Measurements from ENCODE around the gene OSBP2. TPM values are rescaled to one million over a fixed set of nuclear protein-coding genes. Genes with fewer than 3 reads are reported as not detected.
"Not testable (repeated sequence)": the region's sequence is repeated elsewhere in the genome, so short reads cannot be mapped to it uniquely, and the experiment has no call there.

OSBP2 gene
- total RNA-seq, 1 donor from 2014 or later = 2.1 TPM

DNA sequence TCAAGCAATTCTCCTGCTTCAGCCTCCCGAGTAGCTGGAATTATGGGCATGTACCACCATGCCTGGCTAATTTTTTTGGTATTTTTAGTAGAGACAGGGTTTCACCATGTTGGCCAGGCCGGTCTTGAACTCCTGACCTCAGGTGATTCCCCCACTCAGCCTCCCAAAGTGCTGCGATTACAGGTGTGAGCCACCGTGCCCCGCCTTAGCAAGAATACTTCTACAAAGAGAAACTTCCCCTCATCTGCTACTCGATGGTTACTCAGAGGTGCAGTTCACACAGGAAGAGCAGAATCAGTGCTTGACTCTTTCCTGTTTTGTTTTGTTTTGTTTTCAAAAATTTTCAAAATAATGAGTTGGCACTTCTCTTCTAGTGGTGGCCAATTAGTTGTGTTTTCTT lies 15.3 kb downstream of the OSBP2 start:
- not testable (repeated sequence) for H3K27me3 Mint-ChIP-seq (ENCODE audit: low read depth)

DNA sequence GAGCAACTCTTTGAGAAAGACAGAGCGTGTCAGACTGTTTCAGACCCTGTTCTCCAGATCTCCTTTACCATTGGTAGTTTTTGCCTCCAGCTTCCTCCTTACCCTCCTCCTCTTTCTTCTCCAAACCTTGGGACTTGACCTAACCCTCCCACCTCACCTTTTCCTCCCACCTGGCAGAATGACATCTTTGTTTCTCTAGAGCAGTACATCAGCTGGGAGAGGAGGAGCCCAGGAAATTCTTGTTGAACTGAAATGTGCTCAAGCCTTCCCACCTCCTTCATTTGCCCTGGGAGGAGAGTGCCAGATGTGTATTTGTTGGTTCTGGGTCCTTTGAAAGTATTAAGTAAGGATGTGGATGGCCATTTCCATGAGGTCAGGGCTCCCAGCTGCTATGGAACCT lies 17.4 kb downstream of the OSBP2 start:
- H3K4me3 Mint-ChIP-seq (ENCODE audit: low read depth) = no peak overlapping the region
- DNase-seq (ENCODE audit: low spot score) = no peak
- no peaks in the 10 kb centered on the region for H3K36me3 Mint-ChIP-seq (ENCODE audit: low read depth)
- H3K9me3 Mint-ChIP-seq = peaks cover 3% of the 10 kb centered on the region
- no peaks in the 10 kb centered on the region for H3K27me3 Mint-ChIP-seq (ENCODE audit: low read depth)
- peaks cover 10% of the 10 kb centered on the region for H3K4me1 Mint-ChIP-seq (ENCODE audit: low read depth)
- intact Hi-C loops (cut with micrococcal nuclease) = no loop called here
- no peak overlapping the region for H3K27ac Mint-ChIP-seq

More for the DNA sequence above, 15.3 kb downstream of the OSBP2 start:
- H3K27ac Mint-ChIP-seq = peak overlapping the region; percentile 8
- not testable (repeated sequence) for H3K36me3 Mint-ChIP-seq (ENCODE audit: low read depth); DNase-seq (ENCODE audit: low spot score); H3K9me3 Mint-ChIP-seq; H3K4me3 Mint-ChIP-seq (ENCODE audit: low read depth)
- peaks cover 25% of the 10 kb centered on the region for H3K4me1 Mint-ChIP-seq (ENCODE audit: low read depth)
- intact Hi-C loops (cut with micrococcal nuclease) = loop anchor here (5.0 kb wide), 1 partner anchor 32 kb away; no protein-coding TSS in a partner anchor

GRCh38 chr22:30714062-30714461 lies 19.4 kb downstream of the OSBP2 start:
- no peak overlapping the region for H3K27ac Mint-ChIP-seq
- intact Hi-C loops (cut with micrococcal nuclease) = no loop called here
- peaks cover 3% of the 10 kb centered on the region for H3K9me3 Mint-ChIP-seq
- H3K27me3 Mint-ChIP-seq (ENCODE audit: low read depth) = no peaks in the 10 kb centered on the region
- H3K36me3 Mint-ChIP-seq (ENCODE audit: low read depth) = no peaks in the 10 kb centered on the region
- peaks cover 14% of the 10 kb centered on the region for H3K4me1 Mint-ChIP-seq (ENCODE audit: low read depth)
- no peak for DNase-seq (ENCODE audit: low spot score)
- no peak overlapping the region for H3K4me3 Mint-ChIP-seq (ENCODE audit: low read depth)

DNA sequence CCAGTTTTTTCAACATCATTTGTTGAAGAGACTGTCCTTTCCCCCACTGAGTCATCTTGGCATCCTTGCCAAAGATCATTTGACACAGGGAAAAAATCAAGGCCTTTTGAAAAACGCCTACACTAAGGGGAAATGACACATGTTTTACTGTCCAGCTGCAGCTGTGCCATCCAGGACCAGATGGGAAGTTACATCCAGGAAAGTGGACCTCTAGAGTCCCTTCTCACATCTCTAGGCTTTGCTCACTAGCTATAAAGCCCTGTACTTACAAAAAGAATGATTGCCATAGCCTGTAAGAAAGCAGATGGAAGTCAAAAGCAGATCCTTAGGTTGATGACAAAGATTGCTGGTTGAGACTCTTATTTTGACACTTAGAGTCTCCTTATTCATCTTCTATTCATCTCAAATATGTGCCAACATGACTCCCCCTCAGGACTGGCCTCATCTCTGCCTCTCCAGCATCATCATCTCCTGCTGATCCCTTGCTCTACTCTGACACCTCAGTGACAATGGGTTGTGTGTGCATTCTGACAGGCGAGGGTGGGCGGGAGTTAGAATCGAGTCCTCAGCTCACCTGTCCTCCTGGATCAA lies 22.8 kb downstream of the OSBP2 start:
- Mint-ChIP-seq H3K36me3 (ENCODE audit: low read depth) (no peaks in the 10 kb centered on the region), H3K27ac (no peak overlapping the region), H3K4me1 (ENCODE audit: low read depth) (peaks cover 6% of the 10 kb centered on the region), H3K27me3 (ENCODE audit: low read depth) (no peaks in the 10 kb centered on the region), H3K4me3 (ENCODE audit: low read depth) (no peak overlapping the region), H3K9me3 (no peaks in the 10 kb centered on the region)
- DNase-seq (ENCODE audit: low spot score) = no peak
- intact Hi-C loops (cut with micrococcal nuclease) = no loop called here

DNA sequence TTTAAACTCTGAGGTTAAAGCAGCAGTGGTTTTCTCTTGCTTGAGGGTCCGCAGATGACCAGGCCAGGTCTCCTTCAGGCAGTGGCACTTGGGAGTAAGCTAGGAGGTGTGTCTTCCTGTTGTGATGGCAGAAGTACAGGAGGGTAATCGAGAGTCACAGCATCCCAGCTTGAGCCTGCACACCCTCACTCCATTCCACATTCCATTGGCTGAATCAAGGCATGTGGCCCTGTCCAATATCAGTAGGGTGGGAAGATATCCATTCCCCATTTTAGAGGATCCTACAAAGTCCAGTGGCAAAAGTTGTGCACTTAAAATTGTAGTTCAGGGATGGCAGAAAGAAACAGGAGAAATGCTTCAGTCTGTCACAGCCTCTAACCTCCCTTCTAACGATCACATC lies 23.3 kb downstream of the OSBP2 start:
- H3K9me3 Mint-ChIP-seq = no peaks in the 10 kb centered on the region
- H3K4me3 Mint-ChIP-seq (ENCODE audit: low read depth) = no peak overlapping the region
- DNase-seq (ENCODE audit: low spot score) = no peak
- intact Hi-C loops (cut with micrococcal nuclease) = no loop called here
- peaks cover 6% of the 10 kb centered on the region for H3K4me1 Mint-ChIP-seq (ENCODE audit: low read depth)
- H3K27ac Mint-ChIP-seq = no peak overlapping the region
- no peaks in the 10 kb centered on the region for H3K36me3 Mint-ChIP-seq (ENCODE audit: low read depth)
- H3K27me3 Mint-ChIP-seq (ENCODE audit: low read depth) = no peaks in the 10 kb centered on the region

- H3K9me3 Mint-ChIP-seq = no peaks in the 10 kb centered on the region
- intact Hi-C loops (cut with micrococcal nuclease) = no loop called here
- H3K36me3 Mint-ChIP-seq (ENCODE audit: low read depth) = no peaks in the 10 kb centered on the region
- DNase-seq (ENCODE audit: low spot score) = no peak
- no peaks in the 10 kb centered on the region for H3K27me3 Mint-ChIP-seq (ENCODE audit: low read depth)
- peaks cover 6% of the 10 kb centered on the region for H3K4me1 Mint-ChIP-seq (ENCODE audit: low read depth)
- H3K27ac Mint-ChIP-seq = no peak overlapping the region
- H3K4me3 Mint-ChIP-seq (ENCODE audit: low read depth) = no peak overlapping the region
These were observed 23.8 kb downstream of the OSBP2 start for GRCh38 chr22:30718491-30718890.

DNA sequence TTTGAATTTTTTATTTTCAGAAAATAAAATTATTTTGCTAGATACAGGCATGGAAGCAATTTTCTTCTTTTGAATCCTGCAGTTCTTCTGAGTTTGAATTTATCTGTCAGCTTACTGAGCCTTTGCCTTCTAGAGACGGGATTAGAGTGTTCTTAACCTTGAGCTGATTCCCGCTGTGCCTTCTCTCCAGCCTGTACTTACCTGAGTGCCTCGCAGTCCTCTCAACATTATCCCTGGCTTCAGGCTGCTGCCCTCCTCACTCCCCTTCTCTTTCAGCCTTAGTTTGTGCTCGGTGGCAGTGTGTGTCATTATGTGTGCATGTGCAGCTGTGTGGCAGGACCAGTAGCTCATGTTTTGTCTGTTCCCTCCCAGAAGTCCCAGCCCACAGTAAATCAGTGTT lies 24.3 kb downstream of the OSBP2 start:
- intact Hi-C loops (cut with micrococcal nuclease) = no loop called here
- Mint-ChIP-seq H3K27ac (no peak overlapping the region), H3K4me1 (ENCODE audit: low read depth) (peaks cover 6% of the 10 kb centered on the region), H3K9me3 (no peaks in the 10 kb centered on the region), H3K36me3 (ENCODE audit: low read depth) (no peaks in the 10 kb centered on the region), H3K27me3 (ENCODE audit: low read depth) (no peaks in the 10 kb centered on the region), H3K4me3 (ENCODE audit: low read depth) (no peak overlapping the region)
- no peak for DNase-seq (ENCODE audit: low spot score)

- intact Hi-C loops (cut with micrococcal nuclease) = no loop called here
These were observed 25.7 kb downstream of the OSBP2 start for GRCh38 chr22:30720263-30720837.

DNA sequence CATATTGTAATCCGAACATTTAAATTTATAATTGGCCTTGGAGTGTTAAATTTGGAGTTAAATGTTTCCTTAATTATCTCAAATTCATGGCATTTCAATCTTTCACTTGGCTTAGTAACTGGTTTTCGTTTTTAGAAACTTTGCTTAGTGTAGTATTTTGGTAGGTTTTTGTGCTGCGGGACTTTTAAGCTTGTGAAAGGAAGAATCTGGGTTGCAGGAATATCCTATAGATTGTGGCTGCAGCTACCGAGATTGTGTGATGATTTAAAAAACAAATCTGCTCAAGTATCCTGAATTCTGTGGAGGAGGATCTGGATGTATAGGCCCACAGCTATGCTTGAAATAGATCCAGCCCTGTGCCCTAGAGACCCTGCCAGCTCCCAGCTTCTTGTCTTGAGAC lies 27.1 kb downstream of the OSBP2 start:
- Mint-ChIP-seq H3K4me1 (ENCODE audit: low read depth) (peaks cover 4% of the 10 kb centered on the region), H3K36me3 (ENCODE audit: low read depth) (no peaks in the 10 kb centered on the region), H3K27ac (no peak overlapping the region), H3K4me3 (ENCODE audit: low read depth) (no peak overlapping the region), H3K27me3 (ENCODE audit: low read depth) (no peaks in the 10 kb centered on the region), H3K9me3 (no peaks in the 10 kb centered on the region)
- intact Hi-C loops (cut with micrococcal nuclease) = no loop called here
- DNase-seq (ENCODE audit: low spot score) = no peak

More at GRCh38 chr22:30720263-30720837, 25.7 kb downstream of the OSBP2 start:
- Mint-ChIP-seq H3K27ac (no peak overlapping the region), H3K36me3 (ENCODE audit: low read depth) (no peaks in the 10 kb centered on the region), H3K4me3 (ENCODE audit: low read depth) (no peak overlapping the region), H3K9me3 (no peaks in the 10 kb centered on the region), H3K27me3 (ENCODE audit: low read depth) (no peaks in the 10 kb centered on the region), H3K4me1 (ENCODE audit: low read depth) (peaks cover 4% of the 10 kb centered on the region)
- no peak for DNase-seq (ENCODE audit: low spot score)

DNA sequence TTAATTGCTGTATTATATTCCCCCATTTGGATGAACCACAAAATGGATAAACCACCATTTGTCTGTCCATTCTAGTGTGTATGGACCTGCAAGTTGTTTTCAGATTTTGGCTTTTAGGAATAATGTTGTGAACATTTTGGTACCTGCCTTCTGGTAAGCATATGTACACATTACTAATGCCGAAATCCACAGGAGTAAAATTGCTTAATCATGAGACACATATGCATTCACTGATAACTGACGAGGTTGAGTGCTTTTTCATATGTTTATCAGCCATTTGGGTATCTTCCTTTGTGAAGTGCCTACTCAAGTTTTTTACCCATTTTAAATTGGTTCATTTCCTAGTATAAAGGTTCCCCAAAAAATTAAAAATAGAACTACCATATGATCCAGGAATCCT lies 34.2 kb downstream of the OSBP2 start:
- no peaks in the 10 kb centered on the region for H3K9me3 Mint-ChIP-seq
- H3K27me3 Mint-ChIP-seq (ENCODE audit: low read depth) = no peaks in the 10 kb centered on the region
- intact Hi-C loops (cut with micrococcal nuclease) = no loop called here
- no peaks in the 10 kb centered on the region for H3K36me3 Mint-ChIP-seq (ENCODE audit: low read depth)
- H3K4me1 Mint-ChIP-seq (ENCODE audit: low read depth) = no peaks in the 10 kb centered on the region
- DNase-seq (ENCODE audit: low spot score) = no peak
- no peak overlapping the region for H3K4me3 Mint-ChIP-seq (ENCODE audit: low read depth)
- H3K27ac Mint-ChIP-seq = no peak overlapping the region

GRCh38 chr22:30731658-30732057 lies 37.0 kb downstream of the OSBP2 start:
- no peaks in the 10 kb centered on the region for H3K4me1 Mint-ChIP-seq (ENCODE audit: low read depth)
- intact Hi-C loops (cut with micrococcal nuclease) = no loop called here
- H3K4me3 Mint-ChIP-seq (ENCODE audit: low read depth) = no peak overlapping the region
- H3K27me3 Mint-ChIP-seq (ENCODE audit: low read depth) = no peaks in the 10 kb centered on the region
- H3K36me3 Mint-ChIP-seq (ENCODE audit: low read depth) = no peaks in the 10 kb centered on the region
- no peak overlapping the region for H3K27ac Mint-ChIP-seq
- H3K9me3 Mint-ChIP-seq = no peaks in the 10 kb centered on the region
- no peak for DNase-seq (ENCODE audit: low spot score)

DNA sequence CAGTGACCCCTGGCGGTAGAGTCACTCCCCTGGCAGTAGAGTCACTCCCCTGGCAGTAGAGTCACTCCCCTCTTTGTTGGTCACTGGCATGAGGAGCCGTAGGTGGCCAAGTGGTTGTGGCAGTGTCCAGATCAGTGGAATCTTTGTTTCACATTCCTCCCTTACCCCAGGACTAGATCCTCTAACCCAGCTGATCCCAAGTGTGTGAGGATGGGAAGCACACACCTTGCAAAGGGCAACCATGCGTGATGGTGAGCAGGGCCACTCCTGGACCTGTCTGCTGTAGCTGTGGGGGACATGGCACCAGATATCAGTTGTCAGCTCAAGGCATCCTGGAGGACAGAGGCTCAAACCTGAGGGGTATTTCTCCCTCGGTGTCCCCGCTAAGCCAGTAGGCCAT lies 37.8 kb downstream of the OSBP2 start:
- H3K4me1 Mint-ChIP-seq (ENCODE audit: low read depth) = no peaks in the 10 kb centered on the region
- H3K27me3 Mint-ChIP-seq (ENCODE audit: low read depth) = no peaks in the 10 kb centered on the region
- DNase-seq (ENCODE audit: low spot score) = no peak
- H3K9me3 Mint-ChIP-seq = no peaks in the 10 kb centered on the region
- intact Hi-C loops (cut with micrococcal nuclease) = no loop called here
- no peak overlapping the region for H3K4me3 Mint-ChIP-seq (ENCODE audit: low read depth)
- no peak overlapping the region for H3K27ac Mint-ChIP-seq
- H3K36me3 Mint-ChIP-seq (ENCODE audit: low read depth) = no peaks in the 10 kb centered on the region

DNA sequence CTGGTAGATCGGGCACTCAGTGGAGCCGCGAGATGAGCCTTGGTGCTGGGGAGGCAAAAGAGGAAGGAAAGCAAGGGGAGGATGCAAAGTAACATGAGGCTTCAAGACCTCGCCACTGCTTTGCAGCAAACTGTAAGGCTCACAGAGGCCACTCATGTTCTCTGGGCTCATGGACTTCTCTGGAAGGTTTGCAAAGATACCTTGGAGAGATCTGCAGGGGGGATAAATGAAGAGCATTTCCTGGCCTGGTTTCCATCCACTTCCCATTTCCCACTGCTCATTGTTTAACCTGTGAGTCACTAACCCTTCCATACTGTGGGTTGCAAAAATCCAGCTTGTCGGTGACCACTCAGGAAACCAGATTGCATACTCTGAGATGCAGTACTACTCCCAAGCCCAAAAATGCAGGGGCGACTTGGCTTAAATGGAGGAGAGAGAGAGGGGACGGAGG lies 38.5 kb downstream of the OSBP2 start:
- Mint-ChIP-seq H3K9me3 (no peaks in the 10 kb centered on the region), H3K4me3 (ENCODE audit: low read depth) (no peak overlapping the region), H3K27ac (no peak overlapping the region), H3K36me3 (ENCODE audit: low read depth) (no peaks in the 10 kb centered on the region), H3K4me1 (ENCODE audit: low read depth) (no peaks in the 10 kb centered on the region), H3K27me3 (ENCODE audit: low read depth) (no peaks in the 10 kb centered on the region)
- DNase-seq (ENCODE audit: low spot score) = no peak
- intact Hi-C loops (cut with micrococcal nuclease) = no loop called here

Measured in activated T-helper 2 cell treated with anti-CD3 and anti-CD28 coated beads, Interferon-gamma antibody, Interleukin-2, Interleukin-4, amounts not matched to agents 10 μg/mL and 5 μg/mL and 100 μg/mL, durations not matched to agents 14 hours and 24 hours and 36 hours (primary cell).